Lower lobe of right lung (tissue), 1 donor: ENCODE data around the gene CIAO3. TPM values are rescaled to one million over a fixed set of nuclear protein-coding genes. Genes with fewer than 3 reads are reported as not detected.

Source experiments
- microRNA-seq: library from miRNA; unstranded; fragments of <30 nt; microRNA quantifications from one replicate; pipeline ENCODE4 v1.2.0, GENCODE V29; 2020; ENCODE audit warnings: borderline number of aligned reads
- total RNA-seq: library from RNA; stranded (reverse); fragmentation: NEBNext Ultra II Directional; extraction: Animal tissue kit (Norgen Biotek cat#: 25700); gene quantifications from one replicate; pipeline ENCODE4 v1.2.1, GENCODE V29; 2021
- donor health status: DM: no; HTN: yes; CAD: no; lungs with severe emphysema.

The CIAO3 gene
- total RNA-seq, 1 donor from 2014 or later = 24.3 TPM

Small RNA genes within 50 kb of the gene (microRNA-seq; reads per million reads assigned to microRNA genes)
- not detected for gene MIR662

Other genes with a start within 250 kb of the CIAO3 start
- gene CAPN15, start 213.3 kb downstream of the CIAO3 start, total RNA-seq = 44.3 TPM
- not detected for gene PRR35, start 180.6 kb downstream of the CIAO3 start, total RNA-seq
- 2.7 TPM for gene NHLRC4, start 174.0 kb downstream of the CIAO3 start, total RNA-seq
- gene PIGQ, start 171.0 kb downstream of the CIAO3 start, total RNA-seq = 68.9 TPM
- gene RAB40C, start 150.9 kb downstream of the CIAO3 start, total RNA-seq = 40.1 TPM
- 1.2 TPM for gene WFIKKN1, start 110.0 kb downstream of the CIAO3 start, total RNA-seq
- 63.1 TPM for gene METTL26, start 104.7 kb downstream of the CIAO3 start, total RNA-seq
- 47.7 TPM for gene MCRIP2, start 99.2 kb downstream of the CIAO3 start, total RNA-seq
- gene WDR90, start 91.6 kb downstream of the CIAO3 start, total RNA-seq = 31.4 TPM
- 81.6 TPM for gene RHOT2, start 72.9 kb downstream of the CIAO3 start, total RNA-seq
- 2.0 TPM for gene RHBDL1, start 65.3 kb downstream of the CIAO3 start, total RNA-seq
- 86.0 TPM for gene STUB1, start 60.6 kb downstream of the CIAO3 start, total RNA-seq
- gene JMJD8, start 56.7 kb downstream of the CIAO3 start, total RNA-seq = 43.2 TPM
- 13.1 TPM for gene WDR24, start 50.6 kb downstream of the CIAO3 start, total RNA-seq
- gene FBXL16, start 35.2 kb downstream of the CIAO3 start, total RNA-seq = 11.0 TPM
- 35.9 TPM for gene METRN, start 25.9 kb downstream of the CIAO3 start, total RNA-seq
- 36.5 TPM for gene ANTKMT, start 19.9 kb downstream of the CIAO3 start, total RNA-seq
- 26.1 TPM for gene CCDC78, start 14.6 kb downstream of the CIAO3 start, total RNA-seq
- 15.6 TPM for gene HAGHL, start 13.9 kb downstream of the CIAO3 start, total RNA-seq
- 42.6 TPM for gene MSLN, start 19.7 kb upstream of the CIAO3 start, total RNA-seq
- 16.3 TPM for gene RPUSD1, start 47.4 kb upstream of the CIAO3 start, total RNA-seq
- 11.3 TPM for gene CHTF18, start 47.6 kb upstream of the CIAO3 start, total RNA-seq
- gene GNG13, start 59.7 kb upstream of the CIAO3 start, total RNA-seq = not detected
- gene LMF1, start 230.0 kb upstream of the CIAO3 start, total RNA-seq = 23.8 TPM
- gene SOX8, start 240.8 kb upstream of the CIAO3 start, total RNA-seq = 0.15 TPM